ENCODE data around the gene DGLUCY. TPM values are rescaled to one million over a fixed set of nuclear protein-coding genes. Genes with fewer than 3 reads are reported as not detected.

The DGLUCY gene
- total RNA-seq, 4 donors from 2014 or later: 58.0 to 125 (median 103) TPM

DNA sequence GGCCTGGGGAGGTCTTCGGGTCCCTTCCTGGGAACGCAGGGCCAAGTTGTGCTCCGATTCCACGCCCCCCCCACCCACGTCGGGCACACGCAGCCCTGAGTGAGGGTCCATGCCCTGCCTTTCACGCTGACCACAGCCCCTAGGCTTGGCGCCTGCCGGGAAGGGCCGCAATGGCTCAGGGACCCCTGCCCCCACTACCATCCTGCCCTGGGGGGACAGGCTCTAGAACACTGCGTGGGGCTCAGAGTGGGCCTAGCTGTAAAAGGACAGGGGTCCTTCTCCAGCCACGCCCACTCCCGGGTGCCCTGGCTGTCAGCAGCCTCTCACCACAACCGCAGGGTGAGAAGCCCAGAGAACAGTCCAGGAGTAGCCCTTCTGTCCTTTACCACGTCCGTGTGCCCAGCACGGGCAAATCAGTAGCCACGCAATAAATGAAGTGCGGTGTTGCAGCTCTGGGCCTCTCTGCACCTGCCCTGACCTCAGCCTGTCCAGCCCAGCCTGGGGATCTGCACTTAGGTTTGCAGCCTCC lies 140.0 kb downstream of the DGLUCY start:
- 55 to 66% methylated on average over 8 to 12 of the region's 20 CpGs for WGBS, 2 donors
- DNase-seq: no peak
- no peaks in the 10 kb centered on the region for H3K36me3 ChIP-seq
- no peaks in the 10 kb centered on the region for H3K27me3 ChIP-seq
- no peak overlapping the region for H3K27ac ChIP-seq
- no peak for TF ChIP-seq POLR2A (IDR thresholded peaks at IDR 0.05)
- no peak for TF ChIP-seq CTCF (IDR thresholded peaks at IDR 0.05)
- peak overlapping the region in 2 of 3 donors; percentile 54 to 58 for H3K4me3 ChIP-seq (replicated peaks in 1 of 3)
- H3K4me1 ChIP-seq: peaks cover 5 to 18% of the 10 kb centered on the region in 2 donors
- no peaks in the 10 kb centered on the region for H3K9me3 ChIP-seq
- intact Hi-C loops (cut with DNase I): no loop called here

GRCh38 chr14:91254461-91254860 lies 140.6 kb downstream of the DGLUCY start:
- Histone ChIP-seq H3K36me3 (no peaks in the 10 kb centered on the region), H3K27me3 (no peaks in the 10 kb centered on the region), H3K27ac (no peak overlapping the region), H3K4me1 (peaks cover 5 to 18% of the 10 kb centered on the region in 2 donors), H3K9me3 (no peaks in the 10 kb centered on the region), H3K4me3 (replicated peaks in 1 of 3) (no peak overlapping the region)
- TF ChIP-seq CTCF (IDR thresholded peaks at IDR 0.05) (no peak), POLR2A (IDR thresholded peaks at IDR 0.05) (no peak)
- intact Hi-C loops (cut with DNase I): no loop called here
- no peak for DNase-seq
- WGBS, 2 donors: 85 to 96% methylated on average over 3 of the region's 3 CpGs

DNA sequence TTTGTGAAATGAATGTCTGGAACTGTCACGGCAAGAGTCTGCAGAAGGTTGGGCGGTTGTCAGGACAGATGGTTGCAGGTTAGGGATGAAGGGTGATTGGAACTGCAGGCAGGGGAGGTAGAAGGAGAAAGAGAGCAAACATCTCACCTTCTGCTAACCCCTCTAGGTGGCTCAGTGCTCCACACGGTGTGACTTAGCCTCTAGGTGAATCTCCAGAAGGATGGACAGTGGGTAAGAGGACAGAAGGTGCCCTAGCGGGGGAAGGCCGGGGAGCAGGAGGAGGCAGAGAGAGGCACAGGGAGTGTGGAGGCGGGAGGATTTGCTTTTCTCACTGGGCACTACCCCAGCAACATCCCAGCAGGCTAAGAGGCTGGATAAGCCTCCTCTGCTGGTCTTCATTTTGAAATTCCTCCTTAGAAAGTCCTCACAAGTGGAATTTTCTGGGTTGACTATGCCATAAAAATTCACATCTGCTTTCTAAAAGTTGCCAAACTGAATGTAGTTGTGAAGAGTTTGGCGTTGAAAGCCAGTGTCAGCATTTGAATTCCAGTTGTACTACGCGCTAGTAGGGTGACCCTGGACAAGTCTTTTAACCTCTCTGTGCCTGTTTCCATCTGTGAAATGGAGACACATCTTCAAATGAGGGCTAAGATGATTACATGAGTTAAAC lies 141.3 kb downstream of the DGLUCY start:
- intact Hi-C loops (cut with DNase I): no loop called here
- Histone ChIP-seq H3K36me3 (no peaks in the 10 kb centered on the region), H3K27me3 (no peaks in the 10 kb centered on the region), H3K4me3 (replicated peaks in 1 of 3) (no peak overlapping the region), H3K9me3 (no peaks in the 10 kb centered on the region), H3K27ac (no peak overlapping the region), H3K4me1 (peaks cover 5 to 16% of the 10 kb centered on the region in 2 donors)
- TF ChIP-seq CTCF (IDR thresholded peaks at IDR 0.05): no peak
- no peak for TF ChIP-seq POLR2A (IDR thresholded peaks at IDR 0.05)
- DNase-seq: no peak
- WGBS, 2 donors: 82 to 90% methylated on average over 9 of the region's 9 CpGs

- TF ChIP-seq CTCF (IDR thresholded peaks at IDR 0.05): no peak
- no peak for TF ChIP-seq POLR2A (IDR thresholded peaks at IDR 0.05)
- Histone ChIP-seq H3K9me3 (no peaks in the 10 kb centered on the region), H3K36me3 (no peaks in the 10 kb centered on the region), H3K4me3 (replicated peaks in 1 of 3) (no peak overlapping the region), H3K27ac (no peak overlapping the region), H3K27me3 (no peaks in the 10 kb centered on the region), H3K4me1 (peaks cover 5 to 10% of the 10 kb centered on the region in 2 donors)
- WGBS, 2 donors: 50 to 61% methylated on average over 1 of the region's 1 CpG
- DNase-seq: no peak
- intact Hi-C loops (cut with DNase I): no loop called here
Observed at GRCh38 chr14:91256661-91257060, 142.8 kb downstream of the DGLUCY start.

GRCh38 chr14:91257328-91258010 lies 143.6 kb downstream of the DGLUCY start:
- 65 to 70% methylated on average over 8 of the region's 8 CpGs for WGBS, 2 donors
- no peaks in the 10 kb centered on the region for H3K9me3 ChIP-seq
- H3K4me3 ChIP-seq (replicated peaks in 1 of 3): no peak overlapping the region
- no peak for TF ChIP-seq CTCF (IDR thresholded peaks at IDR 0.05)
- no peak for TF ChIP-seq POLR2A (IDR thresholded peaks at IDR 0.05)
- intact Hi-C loops (cut with DNase I): no loop called here
- H3K4me1 ChIP-seq: peaks cover 5 to 10% of the 10 kb centered on the region in 2 donors
- no peaks in the 10 kb centered on the region for H3K27me3 ChIP-seq
- H3K27ac ChIP-seq: no peak overlapping the region
- DNase-seq: no peak
- H3K36me3 ChIP-seq: no peaks in the 10 kb centered on the region
